ENCODE data around the gene FSIP1.
"Not testable (repeated sequence)": the region's sequence is repeated elsewhere in the genome, so short reads cannot be mapped to it uniquely, and the experiment has no call there.

Gene FSIP1

DNA sequence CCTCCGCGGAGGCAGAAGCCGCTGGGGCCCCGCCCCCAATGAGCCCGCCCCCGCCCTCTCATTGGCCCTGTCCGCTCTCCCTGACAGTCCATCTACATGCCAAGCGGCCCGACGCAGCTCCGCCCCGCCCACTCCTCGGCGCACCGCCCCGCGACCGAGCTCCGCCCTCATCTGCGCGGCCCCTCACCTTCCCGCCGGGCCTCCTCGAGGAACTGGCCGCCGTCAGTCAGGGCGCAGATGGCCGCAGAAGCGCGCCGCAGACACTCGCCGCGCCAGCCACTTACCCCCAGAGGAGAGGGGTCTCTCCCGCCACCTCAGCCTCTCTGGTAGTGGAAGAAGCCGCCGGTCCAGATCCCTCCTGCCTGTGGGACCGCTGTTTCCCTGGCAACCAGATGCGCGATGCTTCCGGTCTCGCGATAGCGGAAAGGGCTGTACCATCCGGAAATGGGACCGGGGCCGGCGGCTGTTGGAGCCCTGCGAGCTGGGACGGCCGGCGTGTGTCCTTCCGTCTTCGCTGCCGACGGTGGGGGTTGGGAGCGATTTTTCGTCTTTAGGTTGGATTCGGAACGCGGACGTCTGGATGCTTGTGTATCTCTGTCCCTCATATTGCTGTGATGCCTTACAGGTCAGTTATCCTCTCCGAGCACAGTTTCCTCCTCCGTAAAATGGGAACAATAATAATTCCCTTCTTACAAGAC is at the start of gene FSIP1:
TSS of gene FSIP1 (minus strand) at position 401 of the 698 bp plus-strand sequence. CDS start 6,317 bp downstream, outside the sequence.
- DNase-seq (ENCODE audit: low read depth), result peak; percentile 86

DNA sequence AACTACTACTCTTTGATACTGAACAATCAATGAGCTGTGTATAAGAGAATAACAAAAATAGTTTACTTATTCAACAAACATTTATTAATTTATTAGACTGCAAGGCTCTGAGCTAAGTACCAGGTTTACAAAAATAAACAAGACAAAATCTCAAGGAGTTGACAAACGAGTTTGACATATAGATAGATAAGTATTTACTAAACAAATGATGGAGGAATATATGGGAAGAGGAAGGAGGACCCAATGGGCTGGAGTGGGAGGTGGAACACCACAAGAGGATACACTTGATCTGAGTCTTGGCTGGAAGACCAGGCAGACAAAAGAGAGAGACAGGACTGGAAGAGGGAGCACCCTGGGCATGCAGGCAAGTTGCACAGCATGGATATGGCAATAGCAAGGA is 47.5 kb upstream of the FSIP1 start:
- DNase-seq (ENCODE audit: low read depth), result no peak

DNA sequence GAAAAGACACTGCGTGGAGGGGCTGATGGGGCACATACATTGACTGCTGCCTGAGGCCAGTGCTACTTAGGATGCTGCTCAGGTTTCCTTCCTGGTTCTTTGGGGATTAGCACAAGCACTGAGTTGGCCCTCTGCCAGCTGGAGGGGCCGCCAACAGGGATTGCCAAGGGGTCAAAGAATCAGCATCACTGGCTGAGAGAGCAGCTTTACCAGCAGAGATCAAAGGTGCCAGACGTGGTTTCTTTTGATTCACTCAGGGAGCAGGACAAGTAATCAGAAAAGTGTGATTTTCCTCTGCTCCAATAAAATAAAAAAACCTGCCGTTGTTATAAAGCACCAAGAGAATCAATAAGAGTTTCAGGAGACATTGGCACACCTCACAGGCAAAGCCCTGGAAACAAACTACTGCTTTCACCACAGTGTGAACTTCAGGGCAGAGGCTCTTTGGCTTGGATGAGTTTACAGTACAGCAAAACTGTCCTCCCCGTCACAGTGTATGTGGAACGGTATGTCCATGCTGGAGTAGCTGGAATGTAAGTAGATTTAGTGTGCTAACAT is 45.8 kb upstream of the FSIP1 start:
- DNase-seq (ENCODE audit: low read depth), result no peak

DNA sequence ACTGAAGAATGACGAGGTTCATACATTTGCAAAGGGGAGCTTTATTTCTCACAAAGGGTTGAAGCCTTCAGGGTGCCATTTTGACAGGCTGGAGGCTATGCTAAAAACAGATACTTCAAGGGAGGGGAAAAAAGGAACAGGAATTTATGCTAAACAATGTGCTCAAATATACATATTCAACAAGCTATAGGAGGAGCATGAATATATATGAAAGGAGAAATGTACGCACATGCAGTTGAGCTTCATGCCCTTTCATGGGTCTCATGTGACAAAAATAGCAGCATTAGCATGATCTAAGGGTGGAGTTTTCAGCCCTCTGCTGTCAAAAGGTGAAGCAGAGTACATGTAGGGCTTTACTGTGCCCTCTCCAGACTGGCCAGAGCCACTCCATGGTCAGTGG is 44.3 kb upstream of the FSIP1 start:
- DNase-seq (ENCODE audit: low read depth), result no peak

DNA sequence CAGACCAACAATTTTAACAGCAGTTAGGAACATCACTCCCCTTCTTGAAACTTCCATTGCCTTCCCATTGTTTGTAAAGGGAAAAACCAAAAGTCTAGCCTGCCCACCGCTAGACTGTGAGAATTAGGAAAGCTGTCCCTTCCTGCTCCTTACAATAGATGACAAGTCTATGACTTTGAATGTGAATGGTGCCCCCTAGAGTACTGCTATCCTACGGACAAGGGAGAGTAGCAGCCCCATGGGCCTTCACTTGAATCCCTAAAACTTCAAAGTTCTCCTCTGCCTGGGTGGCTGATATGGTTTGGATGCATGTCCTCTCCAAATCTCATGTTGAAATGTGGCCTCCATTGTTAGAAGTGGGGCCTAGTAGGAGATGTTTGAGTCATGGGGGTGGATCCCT is 41.0 kb upstream of the FSIP1 start:
- DNase-seq (ENCODE audit: low read depth), result no peak

DNA sequence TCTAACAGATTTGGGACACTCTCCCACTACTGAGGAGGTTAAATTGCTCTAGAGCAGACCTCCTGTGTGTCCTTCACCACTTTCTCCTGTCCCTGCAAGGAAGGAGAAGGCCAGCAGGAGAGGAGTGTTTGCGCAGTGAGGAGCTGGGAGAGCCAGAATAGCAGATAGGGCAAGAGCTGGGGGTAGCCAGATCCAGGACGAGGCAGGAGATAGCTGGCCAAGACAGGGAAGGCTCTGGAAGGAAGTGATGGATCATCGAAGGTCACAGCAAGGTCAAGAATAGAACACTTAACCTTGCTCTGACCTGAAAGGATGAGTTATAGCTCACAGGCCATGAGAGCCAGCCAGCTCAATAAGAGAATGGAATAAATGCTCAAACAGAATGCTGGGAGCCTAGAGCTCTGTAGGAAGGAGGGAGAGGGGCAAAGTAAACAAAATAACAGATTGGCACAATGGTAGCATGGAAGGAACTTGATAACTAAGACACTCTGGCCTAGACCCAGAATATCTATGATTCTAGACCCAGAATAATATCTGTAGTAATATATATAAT is 37.5 kb upstream of the FSIP1 start:
- no peak for DNase-seq (ENCODE audit: low read depth)

DNA sequence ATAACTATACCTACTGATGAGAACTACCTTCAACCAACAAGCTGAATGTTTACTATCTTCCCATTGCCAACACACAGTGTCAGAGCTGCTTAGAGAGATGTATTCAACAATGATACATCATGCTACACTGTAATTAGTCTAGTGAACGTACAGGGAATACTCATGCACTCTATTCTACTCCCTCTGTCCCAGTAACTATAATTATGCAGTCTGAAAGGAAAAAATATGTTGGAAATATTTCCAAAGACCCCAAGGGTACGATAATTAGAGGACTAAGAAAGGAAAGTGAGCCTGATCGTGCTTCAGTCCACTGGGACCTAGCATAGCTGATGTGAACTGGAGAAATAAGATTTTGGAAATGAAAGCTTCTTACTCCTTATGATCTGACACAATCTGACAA is 36.9 kb upstream of the FSIP1 start:
- DNase-seq (ENCODE audit: low read depth), result no peak

DNA sequence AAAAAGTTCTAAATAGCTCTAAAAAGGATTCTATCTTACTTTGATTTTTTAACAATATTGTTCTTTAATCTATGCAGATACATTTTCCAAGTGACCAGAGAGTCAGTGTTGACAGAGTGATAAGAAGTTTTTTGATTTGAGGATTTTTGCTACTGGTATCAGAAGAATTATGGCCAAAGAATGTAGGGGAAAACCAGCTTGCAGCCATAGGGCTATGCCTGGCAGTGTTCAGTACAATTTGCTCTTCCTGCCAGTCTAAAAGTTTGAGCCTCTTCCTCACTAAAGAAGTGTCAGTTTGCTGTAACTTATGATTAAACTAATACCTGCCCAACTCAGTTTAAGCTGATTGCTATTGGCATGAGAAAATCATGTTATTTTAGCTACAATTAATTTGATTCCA is 35.3 kb upstream of the FSIP1 start:
- DNase-seq (ENCODE audit: low read depth), result no peak

DNA sequence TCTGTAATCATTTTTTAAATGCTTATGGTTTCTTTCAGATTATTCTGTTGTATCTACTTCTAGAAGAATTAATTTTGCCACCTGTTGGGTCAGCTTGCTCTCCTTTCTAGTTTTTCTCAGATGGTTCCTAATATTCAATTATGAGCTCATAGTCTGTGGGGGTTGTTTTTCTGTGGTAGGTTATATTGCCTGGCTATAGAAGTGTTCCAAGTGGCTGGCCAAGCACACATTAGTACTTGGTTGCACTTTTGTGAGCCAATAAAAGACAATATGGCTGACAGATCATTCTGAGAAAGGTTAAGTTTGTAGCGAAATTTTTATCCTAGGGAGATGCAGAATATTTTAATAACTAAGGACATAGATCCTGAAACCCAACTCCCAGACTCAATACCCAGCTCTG is 31.8 kb upstream of the FSIP1 start:
- no peak for DNase-seq (ENCODE audit: low read depth)

DNA sequence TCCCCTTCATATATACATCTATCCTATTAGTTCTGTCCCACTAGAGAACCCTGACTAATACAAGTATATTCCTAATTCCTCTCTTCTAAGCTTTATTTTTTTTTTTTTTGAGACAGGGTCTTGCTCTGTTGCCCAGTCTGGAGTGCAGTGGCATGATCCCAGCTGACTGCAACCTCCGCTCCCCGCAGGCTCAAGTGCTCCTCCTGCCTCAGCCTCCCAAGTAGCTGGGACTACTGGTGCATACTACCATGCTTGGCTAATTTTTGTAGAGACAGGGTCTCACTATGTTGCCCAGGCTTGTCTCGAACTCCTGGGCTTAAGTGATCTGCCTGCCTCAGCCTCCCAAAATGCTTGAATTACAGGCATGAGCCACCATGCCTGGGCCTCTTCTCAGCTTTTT is 30.0 kb upstream of the FSIP1 start:
- not testable (repeated sequence) for DNase-seq (ENCODE audit: low read depth)

DNA sequence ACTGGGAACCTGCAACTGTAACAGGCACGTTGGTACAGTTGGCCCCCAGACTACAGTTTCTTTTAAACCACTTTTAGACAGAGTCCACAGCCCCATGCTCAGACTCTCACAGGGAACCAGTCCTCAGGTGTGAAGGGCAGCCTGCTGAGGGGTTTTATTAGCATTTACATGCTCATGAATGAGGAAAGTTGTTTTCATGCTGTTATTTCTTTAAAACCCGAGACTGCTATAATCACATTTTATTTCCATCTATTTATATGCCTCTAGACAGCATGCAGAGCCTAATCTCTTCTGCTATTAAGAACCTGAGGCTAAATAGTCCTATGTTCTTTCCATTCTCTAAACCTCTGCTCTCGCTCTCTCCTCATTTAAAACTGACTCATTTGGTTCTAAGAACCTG is 26.3 kb upstream of the FSIP1 start:
- no peak for DNase-seq (ENCODE audit: low read depth)

DNA sequence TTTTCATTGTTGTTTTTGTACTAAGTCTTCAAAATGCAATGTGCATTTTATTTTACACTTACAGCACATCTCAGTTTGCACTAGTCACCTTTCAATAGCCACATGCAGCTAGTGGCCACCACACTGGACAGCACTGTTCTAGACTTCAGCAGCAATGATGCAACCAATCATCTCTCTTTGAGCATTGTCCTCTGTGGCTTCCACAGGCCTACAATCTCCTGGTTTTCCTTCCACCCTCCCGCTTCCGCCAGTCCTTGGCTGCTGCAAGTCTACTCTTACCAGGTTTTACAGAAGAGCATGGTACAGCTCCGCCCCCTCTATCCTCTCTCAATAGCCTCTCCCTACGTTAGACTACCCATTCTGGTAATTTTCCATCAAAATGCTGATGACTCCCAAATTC is 25.1 kb upstream of the FSIP1 start:
- DNase-seq (ENCODE audit: low read depth), result no peak

DNA sequence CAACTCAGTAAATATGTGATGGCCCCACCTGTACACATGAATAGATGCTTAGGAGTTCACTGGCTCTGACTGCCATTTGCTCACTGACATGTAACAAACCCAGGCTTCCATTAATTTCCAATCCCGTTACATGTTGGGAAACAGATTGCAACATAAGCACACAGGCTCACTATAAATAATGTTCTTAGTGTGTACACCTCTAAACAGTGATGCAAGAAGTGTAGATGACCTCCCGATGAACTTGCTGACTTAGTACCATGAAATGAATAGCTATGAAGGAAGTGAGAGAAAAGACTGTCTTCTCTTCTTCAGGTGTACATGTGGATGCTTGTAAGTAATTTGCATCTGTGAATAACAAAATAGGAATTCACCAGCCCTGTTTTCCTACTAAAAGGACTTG is 21.4 kb upstream of the FSIP1 start:
- no peak for DNase-seq (ENCODE audit: low read depth)

DNA sequence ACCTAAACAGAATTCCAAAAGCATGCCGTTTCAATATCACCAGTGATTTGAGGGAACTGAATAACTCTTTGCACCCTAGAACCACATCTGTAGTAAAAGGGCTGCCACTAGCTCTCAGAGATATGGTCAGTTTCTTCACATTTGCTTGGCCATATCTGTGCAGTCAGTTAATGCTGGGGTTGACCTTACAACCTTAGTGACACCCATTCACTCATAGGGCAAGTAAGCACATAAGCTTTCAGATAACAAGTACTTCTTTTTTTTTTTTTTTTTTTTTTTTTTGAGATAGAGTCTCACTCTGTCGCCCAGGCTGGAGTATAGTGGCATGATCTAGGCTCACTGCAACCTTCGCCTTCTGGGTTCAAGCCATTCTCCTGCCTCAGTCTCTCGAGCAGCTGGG is 20.4 kb upstream of the FSIP1 start:
- DNase-seq (ENCODE audit: low read depth), result no peak

DNA sequence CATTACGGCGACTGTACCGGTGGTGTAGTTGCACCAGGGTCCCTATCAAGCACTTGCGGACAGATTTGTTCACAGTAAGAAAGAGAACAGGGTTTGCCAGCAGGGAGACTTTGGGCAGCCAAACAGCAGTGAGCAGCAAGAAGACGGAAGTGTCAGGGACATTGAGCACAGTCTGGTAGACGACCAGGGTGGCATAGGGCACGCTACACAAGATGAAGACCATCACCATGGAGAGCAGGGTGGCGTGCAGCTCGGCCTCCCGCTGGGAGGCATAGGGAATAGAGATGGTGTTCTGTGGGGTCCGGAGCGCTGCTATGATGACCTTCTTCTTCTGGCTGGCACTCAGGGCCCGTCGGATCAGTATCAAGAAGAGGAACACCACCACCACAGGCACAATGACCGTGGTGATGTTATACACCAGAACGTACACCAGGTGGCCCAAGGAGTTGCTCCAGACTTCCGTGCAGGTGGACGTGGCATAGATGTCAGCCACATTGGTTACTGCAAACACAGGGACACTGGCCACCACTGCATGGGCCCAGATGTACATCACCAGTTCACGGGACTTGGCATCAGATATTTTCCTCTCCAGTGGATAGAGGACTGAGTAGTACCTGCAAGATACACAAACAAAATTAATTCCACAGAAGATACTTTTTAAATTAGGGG is 19.1 kb upstream of the FSIP1 start:
- DNase-seq (ENCODE audit: low read depth), result no peak

DNA sequence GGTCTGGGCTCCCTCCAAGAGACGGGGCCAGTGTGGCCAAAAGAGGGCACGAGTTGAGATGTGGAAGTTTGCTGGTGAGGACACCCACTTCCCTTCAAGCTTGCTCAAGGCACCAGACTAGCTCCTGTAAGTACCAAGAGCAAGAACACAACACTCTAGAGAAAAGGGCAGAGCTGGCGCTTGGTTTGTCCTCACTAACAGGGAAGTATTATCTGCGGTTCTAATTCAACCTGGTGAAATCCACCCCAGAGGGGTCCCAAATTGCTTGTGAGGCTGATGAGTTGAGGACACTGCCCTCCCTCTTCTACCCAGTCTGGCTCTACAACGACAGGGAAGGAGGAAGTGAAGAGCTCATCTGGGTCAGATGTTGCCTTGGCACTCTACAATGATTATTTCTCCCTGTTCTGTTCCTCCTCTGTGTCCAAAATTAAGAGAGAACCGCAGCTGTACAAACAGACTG is 16.9 kb upstream of the FSIP1 start:
- DNase-seq (ENCODE audit: low read depth), result no peak

DNA sequence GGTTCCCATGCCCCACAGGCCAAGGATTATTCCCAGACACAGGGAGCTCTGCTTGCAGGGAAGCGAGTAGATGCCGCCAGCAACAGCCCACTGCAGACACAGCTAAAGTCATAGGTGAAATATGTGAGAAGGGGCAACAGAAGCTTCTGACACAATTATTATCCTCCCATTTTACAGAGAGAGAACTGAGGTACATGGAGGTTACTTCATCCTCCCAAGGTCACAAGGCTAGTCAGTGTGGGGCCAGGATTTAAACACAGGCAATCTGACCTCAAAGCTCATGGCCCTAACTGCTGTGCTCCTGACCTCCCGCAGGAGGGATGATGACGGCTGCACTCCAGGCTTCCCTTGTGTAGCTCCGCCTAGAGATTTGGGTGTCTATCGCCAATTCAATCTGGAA is 15.7 kb upstream of the FSIP1 start:
- DNase-seq (ENCODE audit: low read depth), result no peak

DNA sequence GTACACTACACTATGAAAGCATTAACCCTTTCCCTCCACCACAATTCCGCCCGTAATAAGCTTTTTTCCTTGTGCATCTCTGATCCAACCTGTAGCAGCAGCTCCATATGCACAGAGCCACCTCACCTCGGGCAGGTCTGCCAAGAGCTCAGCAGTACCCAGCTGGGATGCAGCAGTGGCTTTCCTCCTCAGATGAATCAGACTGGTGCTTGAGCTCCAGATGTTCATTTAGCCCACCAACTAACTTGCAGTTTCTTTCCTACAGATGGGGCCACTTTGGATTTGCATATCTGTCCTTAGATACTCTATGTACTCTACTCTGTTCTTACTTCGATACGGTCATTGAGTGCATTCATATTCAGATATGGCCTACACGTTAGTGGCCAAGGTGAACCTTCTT is 14.8 kb upstream of the FSIP1 start:
- DNase-seq (ENCODE audit: low read depth), result no peak

DNA sequence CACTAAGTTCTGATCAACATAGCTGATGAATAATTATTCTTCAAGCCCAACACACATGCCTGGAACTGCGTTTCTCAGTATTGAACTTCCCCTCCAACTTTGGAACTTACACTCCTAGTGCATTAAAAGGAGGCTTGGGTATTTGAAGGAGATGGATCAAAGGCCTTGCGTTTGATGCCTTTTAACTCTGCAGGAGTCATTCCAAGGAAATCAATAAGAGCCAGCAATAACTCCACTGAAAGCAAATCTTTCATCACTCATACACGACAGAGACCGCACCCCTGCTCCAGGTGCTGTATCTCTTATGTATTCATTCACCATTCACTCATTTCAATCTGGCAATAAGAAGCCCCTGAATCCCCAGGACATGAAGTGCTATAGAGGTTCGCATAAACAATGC is 14.0 kb upstream of the FSIP1 start:
- no peak for DNase-seq (ENCODE audit: low read depth)

DNA sequence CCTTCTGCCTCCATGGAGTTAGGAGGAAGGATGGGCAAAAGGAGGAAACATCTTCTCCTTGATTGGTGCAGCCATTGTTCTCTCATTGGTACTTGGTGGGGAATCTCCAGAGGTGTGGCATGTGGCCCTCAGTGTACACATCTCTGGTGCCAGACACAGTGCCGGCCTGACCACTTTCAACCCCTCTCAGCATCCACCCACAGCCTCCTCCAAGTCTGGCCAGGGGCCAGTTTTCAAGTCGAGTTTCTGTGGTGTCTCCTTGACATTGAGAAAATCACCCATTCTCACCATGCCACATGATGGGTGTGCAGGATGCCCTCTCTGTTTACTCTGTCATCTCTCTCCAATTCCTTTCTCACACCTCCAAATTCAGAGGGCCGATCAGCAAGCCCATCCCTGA is 12.8 kb upstream of the FSIP1 start:
- DNase-seq (ENCODE audit: low read depth), result no peak

DNA sequence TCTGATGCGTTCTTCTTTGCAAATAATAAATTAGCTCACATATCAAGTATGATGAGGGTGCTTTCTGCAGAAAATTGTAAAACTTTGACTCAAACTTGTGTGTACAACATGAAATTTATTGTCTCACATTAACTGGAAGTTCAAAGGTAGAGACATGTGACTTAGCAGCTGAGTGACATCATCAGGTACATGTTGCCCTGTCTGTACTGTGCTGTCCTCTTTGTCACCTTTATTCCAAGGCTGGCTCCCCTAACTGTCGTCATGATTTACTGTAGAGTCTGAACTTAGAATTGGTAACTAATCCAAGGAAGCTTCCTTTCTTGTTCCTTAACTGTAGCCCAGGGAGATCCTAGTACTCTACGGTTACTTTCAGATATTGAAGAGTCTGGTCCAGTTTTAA is 12.3 kb upstream of the FSIP1 start:
- DNase-seq (ENCODE audit: low read depth), result no peak

DNA sequence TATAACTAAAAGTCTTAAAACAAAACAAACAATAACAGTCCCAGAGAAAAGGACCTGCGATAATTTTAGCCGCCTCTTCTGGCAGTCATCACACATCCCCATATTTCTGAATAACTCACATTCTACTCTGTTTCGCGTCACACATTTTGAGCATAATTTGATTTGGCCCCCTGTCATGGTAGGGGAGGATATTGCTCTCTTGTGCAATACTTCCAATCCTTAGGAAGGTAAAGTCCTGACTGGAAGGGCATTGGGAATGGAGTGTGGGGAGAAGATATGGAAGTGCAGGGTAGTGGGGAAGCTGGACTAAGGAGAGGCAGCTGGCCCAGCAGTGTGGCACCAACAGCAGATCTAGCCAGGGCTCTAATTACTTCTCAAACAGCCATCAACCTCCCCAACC is 11.3 kb upstream of the FSIP1 start:
- DNase-seq (ENCODE audit: low read depth), result no peak

DNA sequence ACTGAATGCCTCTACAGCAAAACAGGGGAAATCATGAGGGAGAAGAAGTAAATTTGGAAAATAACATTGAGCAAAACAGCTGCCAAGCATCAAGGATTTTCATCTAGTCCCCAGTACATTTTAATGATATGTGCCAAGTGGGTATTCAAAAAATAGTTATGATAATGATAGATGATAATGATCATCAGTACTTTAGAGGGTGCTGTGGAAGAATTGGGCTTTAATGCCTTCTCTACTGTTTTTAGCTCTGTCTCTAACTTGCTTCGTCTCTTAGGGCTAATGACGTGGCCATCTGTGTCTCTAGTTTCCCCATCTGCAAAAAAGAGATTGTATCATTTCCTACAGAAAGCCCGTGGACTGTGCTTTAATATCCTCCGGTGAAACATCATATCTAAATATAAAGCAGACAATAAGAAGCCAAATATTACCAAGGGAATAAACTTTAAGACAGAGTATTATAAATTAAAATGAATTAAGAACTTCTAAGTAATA is 10.2 kb upstream of the FSIP1 start:
- no peak for DNase-seq (ENCODE audit: low read depth)
